Measurements from ENCODE around the gene SMG7.
A peak's percentile ranks its signal among the peaks of the same experiment; 100 is the strongest.

The SMG7 gene

DNA sequence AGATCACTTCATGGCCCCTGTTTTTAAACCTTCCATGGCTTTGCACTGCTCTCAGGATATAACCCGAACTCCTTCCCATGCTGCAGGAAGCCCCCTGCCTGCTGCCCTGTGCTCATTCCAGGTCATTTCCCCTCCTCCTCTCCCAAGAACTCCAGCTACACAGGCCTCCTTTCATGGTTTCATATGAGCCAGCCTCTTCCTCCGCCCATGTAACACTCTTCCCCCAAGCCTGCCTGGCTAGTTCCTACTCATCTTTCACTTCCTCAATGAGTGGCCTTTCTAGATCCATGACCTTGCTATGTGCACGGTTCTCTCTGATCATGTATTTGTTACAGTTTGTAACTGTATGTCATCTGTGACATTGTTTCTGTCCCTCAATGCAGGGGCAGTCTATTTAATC lies 121.1 kb downstream of the SMG7 start:
- DNase-seq: no peak

DNA sequence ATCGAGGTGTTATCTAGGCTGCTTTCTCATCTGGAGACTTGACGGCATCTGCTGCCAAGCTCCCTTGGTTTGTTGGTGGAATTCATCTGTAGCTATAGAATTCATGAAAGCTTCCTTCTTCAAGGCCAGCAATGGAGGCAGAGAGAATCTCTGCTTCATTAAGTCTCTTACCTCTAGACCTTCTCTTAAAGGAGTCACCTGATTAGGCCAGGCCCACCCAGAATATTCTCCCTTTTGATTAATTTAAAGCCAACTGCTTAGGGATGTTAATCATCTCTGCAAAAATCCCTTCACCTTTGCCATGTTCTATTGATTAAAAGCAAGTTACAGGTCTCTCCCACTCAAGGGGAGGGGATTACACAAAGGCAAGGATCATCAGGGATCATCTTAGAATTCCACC lies 123.2 kb downstream of the SMG7 start:
- DNase-seq: no peak

DNA sequence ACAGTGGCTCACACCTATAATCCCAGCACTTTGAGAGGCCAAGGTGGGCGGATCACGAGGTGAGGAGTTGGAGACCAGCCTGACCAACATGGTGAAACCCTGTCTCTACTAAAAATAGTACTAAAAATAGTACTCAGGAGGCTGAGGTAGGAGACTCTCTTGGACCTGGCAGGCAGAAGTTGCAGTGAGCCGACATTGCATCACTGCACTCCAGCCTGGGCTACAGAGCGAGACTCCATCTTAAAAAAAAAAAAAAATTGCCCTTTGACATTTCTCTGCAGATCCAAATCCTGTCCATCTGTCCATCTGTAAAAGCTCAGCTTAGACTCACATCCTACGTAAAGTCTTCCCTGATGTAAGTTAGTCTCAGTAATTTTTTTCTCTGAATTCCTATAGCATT lies 124.2 kb downstream of the SMG7 start:
- no peak for DNase-seq

- no peak for DNase-seq
These were observed 125.5 kb downstream of the SMG7 start for GRCh38 chr1:183597656-183598347.

- DNase-seq: no peak
These were observed 126.1 kb downstream of the SMG7 start for GRCh38 chr1:183598386-183598785.

GRCh38 chr1:183600136-183600535 lies 127.8 kb downstream of the SMG7 start:
- DNase-seq: peak; percentile 64

- DNase-seq: no peak
These were observed 128.3 kb downstream of the SMG7 start for GRCh38 chr1:183600634-183601033.

- no peak for DNase-seq
These were observed 130.2 kb downstream of the SMG7 start for GRCh38 chr1:183602510-183602909.
